AG04450 (cell line): ENCODE measurements around the gene HOXA11. TPM values are rescaled to one million over a fixed set of nuclear protein-coding genes. Genes with fewer than 3 reads are reported as not detected.

Experiments
- CTCF ChIA-PET: fragments of 300-600, 350-600 bp; formaldehyde crosslinking; extraction: SDS; loops from one replicate; lab custom pipeline; 2022; ENCODE audit warnings: antibody characterized with exemption, inconsistent platforms; lab: Charles Lee
- POLR2A ChIA-PET: fragments of 350-600 bp; formaldehyde crosslinking; extraction: SDS; loops from one replicate; lab custom pipeline; 2021; ENCODE audit warnings: antibody characterized with exemption, inconsistent platforms; lab: Yijun Ruan, JAX
- DNase-seq: peaks from one replicate; pipeline ENCODE4 v3.0.0-alpha.2; 2011; ENCODE audit warnings: low read depth, low spot score
- H3K27ac ChIP-seq: one replicate; pipeline ENCODE4 v1.5.1; 2012; ENCODE audit warnings: low read depth, low read length, control low read depth
- H3K27me3 ChIP-seq: one replicate; pipeline ENCODE4 v1.6.0; 2012; ENCODE audit warnings: low read length; ENCODE audit not compliant: control insufficient read depth, insufficient read depth
- H3K4me3 ChIP-seq: 2 replicates; pipeline ENCODE4 v1.5.1; 2011; ENCODE audit warnings: mild to moderate bottlenecking, low read depth, low read length, control low read depth
- H3K9me3 ChIP-seq: 2 replicates; pipeline ENCODE4 v1.5.1; 2012; ENCODE audit warnings: low read length; ENCODE audit not compliant: control insufficient read depth, insufficient read depth
- polyA plus RNA-seq: library from polyadenylated mRNA; depleted of rRNA; stranded (reverse); fragments of >200 nt; gene quantifications from 2 replicates; pipeline ENCODE4 v1.2.3, GENCODE V29; 2011
- TF ChIP-seq, protein P1 (sequence below): IDR thresholded peaks from 2 replicates; pipeline ENCODE4 v1.5.1; 2011; ENCODE audit warnings: low read depth, low read length, control low read depth, inconsistent platforms

Gene HOXA11
- polyA plus RNA-seq, 1 experiment: 0.04 TPM

DNA sequence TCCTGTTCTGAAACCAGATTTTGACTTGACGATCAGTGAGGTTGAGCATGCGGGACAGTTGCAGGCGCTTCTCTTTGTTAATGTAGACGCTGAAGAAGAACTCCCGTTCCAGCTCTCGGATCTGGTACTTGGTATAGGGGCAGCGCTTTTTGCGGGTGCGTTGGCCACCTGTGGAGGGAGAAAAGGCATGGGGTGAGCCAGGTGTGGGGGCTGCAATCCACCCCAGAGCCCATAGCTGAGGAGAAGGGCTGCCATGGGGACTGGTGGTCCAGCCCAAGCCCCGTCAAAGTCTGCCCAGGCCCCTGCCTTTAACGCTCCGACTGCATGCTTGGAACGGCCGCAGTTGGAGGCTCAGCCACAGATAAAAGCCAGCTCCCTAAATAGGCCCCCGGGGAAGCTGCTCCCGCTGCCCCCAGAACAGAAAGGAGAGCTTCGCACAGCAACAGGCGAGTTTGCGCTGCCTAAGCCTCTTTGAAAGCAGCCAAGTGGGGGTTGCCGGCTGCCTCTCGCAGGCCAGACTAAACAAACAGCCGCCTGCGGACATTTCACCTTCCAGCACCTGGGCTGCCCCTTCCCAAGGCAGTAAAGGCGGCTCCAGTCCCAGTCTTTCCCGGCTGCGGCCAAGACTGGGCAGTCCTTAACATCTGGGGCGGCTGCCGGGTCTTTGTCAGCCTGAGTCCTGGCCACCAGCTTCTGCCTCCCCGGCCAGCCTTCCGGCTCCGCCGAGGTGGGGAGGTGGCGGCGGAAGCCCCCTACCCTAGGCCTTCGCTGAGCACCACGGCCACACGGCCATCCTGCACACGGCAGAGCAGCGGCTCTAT lies 2.0 kb downstream of the HOXA11 start:
- ChIA-PET POLR2A (no interaction called here), CTCF (interaction anchor here (0.6 to 1.1 kb wide), 2 partner anchors 911 to 1291 kb away, joined by 3 to 5 read pairs; no protein-coding TSS in a partner anchor)
- peaks cover 17% of the 10 kb centered on the region; the same call in 1 of the 2 replicates for H3K9me3 ChIP-seq
- no peak overlapping the region for H3K27ac ChIP-seq
- DNase-seq: no peak
- TF ChIP-seq, protein P1, sequence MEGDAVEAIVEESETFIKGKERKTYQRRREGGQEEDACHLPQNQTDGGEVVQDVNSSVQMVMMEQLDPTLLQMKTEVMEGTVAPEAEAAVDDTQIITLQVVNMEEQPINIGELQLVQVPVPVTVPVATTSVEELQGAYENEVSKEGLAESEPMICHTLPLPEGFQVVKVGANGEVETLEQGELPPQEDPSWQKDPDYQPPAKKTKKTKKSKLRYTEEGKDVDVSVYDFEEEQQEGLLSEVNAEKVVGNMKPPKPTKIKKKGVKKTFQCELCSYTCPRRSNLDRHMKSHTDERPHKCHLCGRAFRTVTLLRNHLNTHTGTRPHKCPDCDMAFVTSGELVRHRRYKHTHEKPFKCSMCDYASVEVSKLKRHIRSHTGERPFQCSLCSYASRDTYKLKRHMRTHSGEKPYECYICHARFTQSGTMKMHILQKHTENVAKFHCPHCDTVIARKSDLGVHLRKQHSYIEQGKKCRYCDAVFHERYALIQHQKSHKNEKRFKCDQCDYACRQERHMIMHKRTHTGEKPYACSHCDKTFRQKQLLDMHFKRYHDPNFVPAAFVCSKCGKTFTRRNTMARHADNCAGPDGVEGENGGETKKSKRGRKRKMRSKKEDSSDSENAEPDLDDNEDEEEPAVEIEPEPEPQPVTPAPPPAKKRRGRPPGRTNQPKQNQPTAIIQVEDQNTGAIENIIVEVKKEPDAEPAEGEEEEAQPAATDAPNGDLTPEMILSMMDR: no peak
- H3K4me3 ChIP-seq: no peak overlapping the region
- peaks cover 94% of the 10 kb centered on the region for H3K27me3 ChIP-seq

DNA sequence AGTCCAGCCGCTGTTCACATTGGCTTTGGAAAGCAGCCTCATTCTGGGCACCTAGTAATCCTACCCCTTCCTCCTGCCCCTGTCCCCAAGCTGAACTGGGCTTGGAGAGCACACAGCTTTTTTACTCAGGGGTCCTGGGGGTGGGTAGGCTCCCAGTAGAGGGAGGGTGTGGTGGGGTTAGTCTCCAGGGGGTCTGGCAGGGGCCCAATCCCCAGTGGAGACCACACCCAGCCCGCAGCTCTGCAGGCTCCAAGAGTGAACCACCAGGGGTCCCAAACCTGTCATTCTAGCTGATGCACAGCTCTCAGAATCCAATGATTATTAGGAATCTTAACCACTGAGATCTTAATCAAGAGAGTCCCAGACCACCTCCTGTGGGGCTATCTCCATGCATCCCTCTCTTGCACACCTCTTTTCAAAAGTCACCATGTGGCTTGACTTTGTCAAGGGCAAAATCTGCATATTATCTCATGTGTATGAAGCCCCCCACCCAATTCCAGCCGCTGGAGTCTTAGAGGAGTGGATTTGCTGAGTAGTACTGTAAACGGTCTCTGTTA lies 2.7 kb downstream of the HOXA11 start:
- Histone ChIP-seq H3K27ac (no peak overlapping the region), H3K9me3 (peaks cover 14% of the 10 kb centered on the region; the same call in 1 of the 2 replicates), H3K4me3 (no peak overlapping the region), H3K27me3 (peaks cover 93% of the 10 kb centered on the region)
- POLR2A ChIA-PET: interaction anchor here (0.6 kb wide), 1 partner anchor 72 kb away, joined by 4 read pairs; no protein-coding TSS in a partner anchor
- TF ChIP-seq, protein P1: no peak
- CTCF ChIA-PET: interaction anchor here (0.6 to 1.3 kb wide), 4 partner anchors 13 to 1289 kb away, joined by 3 to 11 read pairs (median 4); no protein-coding TSS in a partner anchor
- DNase-seq: no peak

DNA sequence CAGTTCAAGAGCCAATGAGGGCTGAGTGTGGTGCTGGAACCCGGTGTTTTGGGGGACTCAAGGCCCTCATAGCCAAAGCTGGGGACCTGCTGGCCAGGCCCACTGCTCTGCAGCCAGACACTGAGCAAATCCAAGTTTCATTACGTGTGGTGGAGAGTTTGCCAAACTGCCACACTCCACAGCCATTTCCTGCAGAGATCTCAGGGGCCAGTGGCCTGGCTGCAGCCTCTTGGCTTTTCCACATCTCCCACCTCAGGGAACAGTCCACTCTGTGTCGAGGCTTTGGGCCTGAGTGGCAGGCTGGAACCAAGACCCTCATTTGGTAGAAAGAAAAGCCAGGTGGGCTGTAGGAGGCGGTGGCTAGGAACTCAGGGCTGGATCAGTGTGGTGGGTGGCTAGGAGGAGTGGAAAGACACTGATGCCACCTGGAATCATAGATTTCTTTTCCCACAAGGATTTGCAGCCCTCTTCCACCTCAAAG lies 3.2 kb downstream of the HOXA11 start:
- Histone ChIP-seq H3K27ac (no peak overlapping the region), H3K27me3 (peaks cover 93% of the 10 kb centered on the region), H3K4me3 (no peak overlapping the region), H3K9me3 (peaks cover 14% of the 10 kb centered on the region; the same call in 1 of the 2 replicates)
- TF ChIP-seq, protein P1: no peak
- POLR2A ChIA-PET: interaction anchor here (0.6 kb wide), 1 partner anchor 71 kb away, joined by 4 read pairs; no protein-coding TSS in a partner anchor
- no peak for DNase-seq
- CTCF ChIA-PET: interaction anchor here (0.6 to 1.3 kb wide), 4 partner anchors 14 to 1289 kb away, joined by 3 to 11 read pairs (median 4); no protein-coding TSS in a partner anchor

DNA sequence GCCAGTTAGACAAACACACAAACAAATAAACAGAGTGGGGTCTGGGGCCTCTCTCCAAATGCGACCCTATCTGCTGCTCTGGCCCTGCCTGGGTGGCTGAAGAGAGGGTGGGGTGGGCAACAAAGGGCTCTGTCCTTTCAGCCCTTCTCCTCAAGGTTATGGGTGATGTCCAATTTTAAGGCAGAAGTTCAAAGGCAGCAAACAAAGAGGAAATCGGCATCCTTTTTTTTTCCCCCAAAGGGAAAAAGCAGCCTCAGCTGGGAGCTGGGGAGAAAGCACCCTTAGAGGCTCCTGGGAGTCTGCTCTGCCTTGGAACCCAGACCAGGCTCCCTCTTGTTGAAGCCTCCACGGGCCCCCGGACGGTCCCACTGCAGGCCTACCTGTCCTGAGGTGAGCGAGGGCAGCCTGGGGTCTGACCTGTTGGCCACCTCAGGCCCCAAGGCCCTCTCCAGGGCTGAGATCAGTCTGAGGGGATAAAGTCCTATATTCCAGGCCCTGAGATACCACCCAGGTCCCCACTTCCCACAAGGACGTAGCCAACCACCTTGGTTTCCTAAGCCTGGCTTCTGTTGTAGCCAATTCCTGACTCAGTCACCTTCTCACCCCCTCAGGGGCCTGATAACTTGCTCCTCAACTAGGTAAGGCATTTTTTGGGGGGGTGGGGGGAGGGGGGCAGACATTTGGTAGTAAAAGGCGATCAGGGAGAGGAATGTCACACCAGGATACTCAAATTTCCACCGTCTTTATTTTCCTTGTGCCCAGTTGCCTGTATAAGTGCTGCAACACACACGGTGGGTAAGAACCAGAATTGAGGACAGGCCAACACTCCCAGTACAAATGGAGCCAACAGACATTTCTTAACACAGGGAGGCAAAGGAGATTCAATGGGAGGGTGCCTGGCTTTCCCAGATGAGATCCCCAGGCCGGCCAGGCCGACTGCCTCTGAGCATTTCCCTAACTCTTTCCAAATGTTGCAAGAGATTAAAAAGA lies 4.3 kb downstream of the HOXA11 start:
- POLR2A ChIA-PET: no interaction called here
- no peak for DNase-seq
- Histone ChIP-seq H3K9me3 (peaks cover 13% of the 10 kb centered on the region; the same call in 1 of the 2 replicates), H3K27me3 (peaks cover 92% of the 10 kb centered on the region), H3K27ac (no peak overlapping the region), H3K4me3 (no peak overlapping the region)
- TF ChIP-seq, protein P1: no peak
- CTCF ChIA-PET: interaction anchor here (0.6 to 3.2 kb wide), 39 partner anchors 10 to 1326 kb away, joined by 3 to 25 read pairs (median 4); partner anchors contain the start of genes HOXA5, HOXA7 and HOXA9
